SH-SY5Y (cell line): ENCODE data around the gene KLHDC3.

Experiments
- GATA2 ChIP-seq: IDR thresholded peaks from 2 replicates; pipeline ENCODE4 v1.6.1; 2011; ENCODE audit warnings: mild to moderate bottlenecking, low read depth, low read length
- GATA3 ChIP-seq: IDR thresholded peaks from 2 replicates; pipeline ENCODE4 v1.6.1; 2011; ENCODE audit warnings: low read depth, mild to moderate bottlenecking, low read length, moderate library complexity

GRCh38 chr6:43040542-43041257, 26.7 kb downstream of the KLHDC3 start:
- no peak for TF ChIP-seq GATA2
- TF ChIP-seq GATA3, result no peak
